CD4-positive, alpha-beta T cell treated with Interleukin-17A for 4 hours (primary cell): Measurements from ENCODE around the gene KCNH8.

ENCODE experiments used
- DNase-seq: peaks from one replicate; pipeline ENCODE4 v3.0.0-alpha.2; 2020; ENCODE audit warnings: mixed read lengths

Gene KCNH8

GRCh38 chr3:19392150-19392549 lies 243.8 kb downstream of the KCNH8 start:
- DNase-seq, result no peak

DNA sequence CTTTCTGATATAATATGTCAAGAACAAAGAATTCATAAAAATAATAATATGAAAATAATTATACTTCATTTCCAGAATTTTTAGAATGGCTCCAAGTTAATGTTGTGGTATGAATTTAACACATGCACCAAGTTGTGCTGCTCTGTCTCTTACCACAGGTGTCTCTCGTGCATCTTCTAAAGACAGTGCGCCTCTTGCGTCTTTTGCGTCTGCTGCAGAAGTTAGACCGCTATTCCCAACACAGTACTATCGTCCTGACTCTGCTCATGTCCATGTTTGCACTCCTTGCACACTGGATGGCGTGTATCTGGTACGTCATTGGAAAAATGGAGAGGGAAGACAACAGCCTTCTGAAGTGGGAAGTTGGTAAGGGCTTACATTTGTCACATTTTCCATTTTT lies 246.6 kb downstream of the KCNH8 start:
- DNase-seq, result no peak

- DNase-seq, result no peak
Observed at GRCh38 chr3:19396726-19397125, 248.4 kb downstream of the KCNH8 start.

- DNase-seq, result no peak
Observed at GRCh38 chr3:19399356-19399755, 251.0 kb downstream of the KCNH8 start.

- no peak for DNase-seq
Observed at GRCh38 chr3:19399836-19400235, 251.5 kb downstream of the KCNH8 start.

DNA sequence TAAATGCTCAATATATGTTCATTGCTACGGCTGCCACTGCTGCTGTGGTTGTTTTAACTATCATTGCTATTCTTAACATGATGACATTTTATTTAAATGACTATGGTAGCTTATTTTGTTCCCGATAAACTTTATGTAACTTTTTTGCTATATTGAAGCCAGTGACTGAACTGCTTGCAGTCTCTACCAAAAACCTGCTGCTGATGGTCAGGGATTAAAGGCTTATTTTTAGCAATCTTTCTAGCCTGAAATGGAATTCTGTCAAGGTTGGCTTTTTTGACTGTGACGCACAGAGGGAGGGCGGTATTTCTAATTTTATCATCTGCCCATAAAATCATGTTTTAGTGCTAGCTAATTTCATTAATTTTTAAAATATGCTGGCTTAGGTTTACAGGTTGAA lies 271.8 kb downstream of the KCNH8 start:
- DNase-seq, result no peak

- no peak for DNase-seq
Observed at GRCh38 chr3:19425825-19426224, 277.5 kb downstream of the KCNH8 start.

GRCh38 chr3:19427422-19428149 lies 279.3 kb downstream of the KCNH8 start:
- DNase-seq, result no peak

DNA sequence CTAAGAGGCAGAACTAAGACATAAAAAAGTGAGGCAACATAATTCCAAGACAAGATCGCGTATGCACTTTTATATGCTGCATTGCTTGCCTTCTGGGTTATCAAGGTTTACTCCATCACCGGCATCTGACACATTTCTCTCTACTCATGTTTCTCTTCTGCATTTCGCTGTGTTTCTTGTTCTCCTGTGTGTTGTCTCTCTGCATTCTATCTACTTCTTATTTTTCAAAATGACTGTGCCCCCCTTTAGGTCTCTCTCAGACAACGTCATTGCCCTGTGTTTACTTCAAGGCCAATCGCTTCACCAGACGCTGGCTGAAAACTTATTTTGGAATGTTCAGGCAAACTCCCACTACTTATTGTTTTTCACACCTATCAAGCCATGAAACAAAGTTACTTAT lies 280.4 kb downstream of the KCNH8 start:
- DNase-seq, result no peak

GRCh38 chr3:19432669-19433068 lies 284.4 kb downstream of the KCNH8 start:
- DNase-seq, result no peak

- no peak for DNase-seq
Observed at GRCh38 chr3:19436746-19437145, 288.4 kb downstream of the KCNH8 start.

DNA sequence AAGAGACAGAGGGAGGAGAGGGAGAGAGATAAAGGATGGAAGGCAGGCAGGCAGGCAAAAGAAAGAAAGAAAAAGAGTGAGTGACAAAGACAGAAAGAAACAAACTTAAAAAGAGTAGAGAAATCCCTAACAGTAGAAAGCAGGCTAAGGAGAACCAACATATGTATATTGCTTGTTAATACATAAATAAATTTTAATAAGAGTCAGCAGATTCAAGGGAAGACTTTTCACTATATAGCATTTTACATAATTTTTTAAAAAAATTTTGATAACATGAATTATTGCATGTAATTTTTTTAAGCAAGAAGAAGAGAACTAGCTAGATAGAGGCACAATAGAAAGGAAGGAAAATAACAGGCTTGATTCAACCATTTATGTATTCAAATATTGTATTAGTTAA lies 291.6 kb downstream of the KCNH8 start:
- no peak for DNase-seq

DNA sequence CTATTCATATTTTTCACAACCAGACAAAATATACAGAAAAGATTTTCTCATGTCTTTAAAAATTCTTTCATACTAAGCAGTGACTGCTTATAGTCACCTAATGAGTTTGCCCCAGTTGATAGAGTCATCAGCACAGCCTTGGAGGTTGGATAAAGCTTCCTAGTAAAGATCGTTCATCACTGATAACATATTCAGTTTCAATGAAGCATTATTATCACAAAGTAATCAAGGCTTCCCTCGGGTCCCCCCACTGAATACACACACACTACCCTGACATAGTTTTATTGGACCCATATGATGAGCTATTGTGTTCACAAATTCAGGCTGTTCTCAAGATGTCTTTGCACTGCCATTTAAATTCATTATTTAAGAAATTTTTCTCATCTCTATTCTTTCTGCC lies 297.8 kb downstream of the KCNH8 start:
- no peak for DNase-seq

DNA sequence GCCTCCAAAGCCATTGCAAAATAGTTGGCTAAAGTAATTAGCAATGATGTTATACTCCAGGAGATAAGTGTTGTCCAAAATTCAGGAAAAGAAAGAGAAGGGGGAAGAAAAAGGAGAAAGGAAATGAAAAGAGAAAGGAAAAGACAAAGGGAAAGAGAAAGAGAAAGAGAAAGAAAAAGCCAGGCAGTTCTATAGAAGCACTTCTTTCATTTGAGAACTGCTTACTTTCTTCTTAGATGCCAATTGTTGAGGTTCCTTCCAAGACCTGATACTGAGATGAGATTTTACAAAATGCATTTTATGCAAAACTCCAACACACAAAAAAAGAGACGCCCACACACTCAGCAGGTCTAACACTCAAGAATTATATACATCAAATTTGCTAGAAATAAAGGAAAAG lies 298.4 kb downstream of the KCNH8 start:
- DNase-seq, result no peak

GRCh38 chr3:19455546-19455945 lies 307.2 kb downstream of the KCNH8 start:
- no peak for DNase-seq

GRCh38 chr3:19456738-19457137 lies 308.4 kb downstream of the KCNH8 start:
- no peak for DNase-seq

DNA sequence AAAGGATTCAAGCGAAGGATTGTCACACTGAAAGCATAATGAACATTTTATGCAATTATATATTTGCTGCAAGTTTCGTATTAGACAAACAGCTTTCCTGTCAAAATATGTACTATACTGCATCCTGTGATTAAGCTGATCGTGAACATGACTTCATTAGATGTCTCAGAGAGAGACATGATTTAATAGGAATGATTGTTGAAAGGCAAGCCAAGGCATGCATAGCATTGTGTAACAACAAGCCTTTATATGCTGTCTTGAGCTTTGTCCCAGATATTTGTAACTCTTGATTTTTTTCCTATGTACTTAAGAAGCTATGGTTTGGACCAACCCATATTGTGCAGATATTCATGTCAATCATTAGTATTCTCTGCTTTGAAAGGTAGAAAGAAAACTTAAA lies 309.1 kb downstream of the KCNH8 start:
- DNase-seq, result no peak

GRCh38 chr3:19467761-19468160 lies 319.5 kb downstream of the KCNH8 start:
- no peak for DNase-seq

DNA sequence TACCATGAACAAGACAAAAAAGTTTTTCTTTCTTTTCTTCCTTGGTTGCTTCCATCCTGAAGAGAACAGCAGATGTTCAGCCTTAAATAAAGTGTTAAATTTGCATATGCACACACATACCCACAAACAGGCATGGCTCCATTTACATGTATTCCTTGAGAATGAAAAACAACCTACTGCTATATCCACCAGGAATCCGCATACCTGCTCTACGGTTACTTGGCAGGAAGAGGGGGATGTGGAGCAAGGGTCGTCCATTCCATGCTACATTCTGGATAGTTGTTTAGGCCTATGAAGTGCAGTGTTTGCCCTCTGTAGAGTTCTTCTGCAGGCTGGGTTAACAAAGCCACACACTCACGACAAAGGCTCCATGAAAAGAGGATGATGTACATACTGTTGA lies 322.8 kb downstream of the KCNH8 start:
- no peak for DNase-seq

GRCh38 chr3:19473971-19474580 lies 325.8 kb downstream of the KCNH8 start:
- DNase-seq, result no peak

DNA sequence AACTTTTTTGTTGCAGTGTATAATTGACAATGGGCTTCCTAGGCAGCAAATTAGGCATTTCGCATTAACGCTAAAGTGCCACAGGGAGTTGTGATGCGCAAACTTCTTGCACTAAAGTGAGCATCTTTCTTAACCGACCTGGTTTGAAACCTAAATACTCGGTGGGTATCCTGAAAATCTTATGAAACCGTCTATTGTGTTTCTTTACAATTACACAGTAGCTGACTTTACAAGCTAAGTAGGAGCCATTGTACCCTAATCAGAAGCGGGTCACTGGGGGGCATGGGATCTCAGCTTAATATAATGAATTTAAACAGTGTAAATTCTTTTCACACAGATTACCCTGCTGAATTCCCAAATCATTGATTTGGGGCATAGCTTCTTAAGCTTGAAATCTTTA lies 328.0 kb downstream of the KCNH8 start:
- no peak for DNase-seq

GRCh38 chr3:19485267-19485666 lies 337.0 kb downstream of the KCNH8 start:
- DNase-seq, result no peak

DNA sequence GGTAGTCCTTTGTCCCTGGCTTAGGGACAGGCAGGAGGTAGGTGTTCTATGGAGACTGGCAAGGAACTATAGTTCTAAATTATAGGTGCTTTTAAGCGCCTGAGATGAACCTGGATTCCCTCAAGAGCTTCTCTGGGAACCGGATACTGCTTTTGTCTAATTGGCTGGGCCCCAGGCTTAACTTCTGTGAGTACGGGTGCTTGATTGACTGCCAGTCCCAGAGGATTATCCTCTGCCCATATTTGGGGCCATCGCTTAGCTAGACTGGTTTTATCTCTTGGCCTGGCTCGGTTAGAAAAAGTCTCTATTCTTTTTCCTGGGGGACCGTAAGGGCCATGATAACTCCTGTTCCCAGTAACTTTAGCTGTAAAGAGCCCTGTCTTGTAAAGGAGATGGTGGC lies 339.1 kb downstream of the KCNH8 start:
- DNase-seq, result no peak

- DNase-seq, result no peak
Observed at GRCh38 chr3:19488939-19489338, 340.6 kb downstream of the KCNH8 start.

DNA sequence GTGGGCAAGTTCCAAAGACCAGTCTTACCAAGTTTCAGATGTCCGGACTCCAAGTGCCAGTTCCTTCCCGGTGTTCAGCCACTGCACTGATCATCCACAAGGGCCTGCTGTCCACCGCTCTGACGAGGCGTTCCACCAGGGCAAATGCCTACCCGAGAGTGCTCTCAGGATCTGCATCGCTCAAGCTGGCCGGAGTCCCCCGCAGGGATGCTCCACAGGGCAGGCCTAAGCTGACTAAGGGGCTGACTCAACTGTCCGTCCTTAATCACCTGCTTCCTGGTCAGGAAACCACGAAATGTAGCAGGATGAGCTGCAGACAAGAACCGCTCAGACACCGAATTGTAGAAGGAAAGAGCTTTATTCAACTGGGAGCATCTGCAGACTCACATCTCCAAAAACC lies 341.6 kb downstream of the KCNH8 start:
- no peak for DNase-seq
